DOHH2 (cell line): ENCODE data around the gene EPN2.

Experiments
- H3F3A ChIP-seq: fragments of 200-600 bp; sonication (generic), shearing (Covaris generic); 2 replicates; pipeline ENCODE4 v1.6.0; 2016; ENCODE audit warnings: antibody characterized with exemption, mild to moderate bottlenecking; ENCODE audit not compliant: control insufficient read depth, insufficient read depth
- H3K27ac ChIP-seq: fragments of 200-600 bp; sonication (generic); 2 replicates; pipeline ENCODE4 v1.5.1; 2014; ENCODE audit warnings: low read depth, mild to moderate bottlenecking, low read length, moderate library complexity
- H3K27me3 ChIP-seq: fragments of 200-600 bp; sonication (generic); 2 replicates; pipeline ENCODE4 v1.6.1; 2014; ENCODE audit warnings: mild to moderate bottlenecking, low read length, mixed read lengths; ENCODE audit not compliant: control insufficient read depth
- H3K36me3 ChIP-seq: fragments of 200-600 bp; sonication (generic); 2 replicates; pipeline ENCODE4 v1.6.1; 2014; ENCODE audit warnings: mild to moderate bottlenecking, low read length, moderate library complexity, mixed read lengths; ENCODE audit not compliant: control insufficient read depth
- H3K4me1 ChIP-seq: fragments of 200-600 bp; sonication (generic); 2 replicates; pipeline ENCODE4 v1.6.1; 2014; ENCODE audit warnings: mild to moderate bottlenecking, low read length, mixed read lengths; ENCODE audit not compliant: control insufficient read depth
- H3K4me2 ChIP-seq: fragments of 200-600 bp; sonication (generic); 2 replicates; pipeline ENCODE4 v1.6.0; 2014; ENCODE audit warnings: mild to moderate bottlenecking, low read length, moderate library complexity
- H3K4me3 ChIP-seq: fragments of 200-600 bp; sonication (generic); 2 replicates; pipeline ENCODE4 v1.5.1; 2014; ENCODE audit warnings: mild to moderate bottlenecking, low read length, mixed read lengths
- H3K79me2 ChIP-seq: fragments of 200-600 bp; sonication (generic); 2 replicates; pipeline ENCODE4 v1.6.1; 2014; ENCODE audit warnings: mild to moderate bottlenecking, low read length, mixed read lengths; ENCODE audit not compliant: control insufficient read depth
- H3K9me2 ChIP-seq: fragments of 200-600 bp; sonication (generic); replicated peaks from 2 replicates; pipeline ENCODE4 v1.6.1; 2014; ENCODE audit warnings: mild to moderate bottlenecking, low read length, mixed read lengths; ENCODE audit not compliant: control insufficient read depth
- H3K9me3 ChIP-seq: fragments of 200-600 bp; sonication (generic); 2 replicates; pipeline ENCODE4 v1.6.1; 2014; ENCODE audit warnings: antibody characterized with exemption, low read length, mixed read lengths; ENCODE audit not compliant: control insufficient read depth, insufficient read depth
- H4K20me1 ChIP-seq: fragments of 200-600 bp; sonication (generic); 2 replicates; pipeline ENCODE4 v1.6.0; 2014; ENCODE audit warnings: low read depth, mild to moderate bottlenecking, antibody characterized with exemption, low read length, moderate library complexity; ENCODE audit not compliant: control insufficient read depth, insufficient read depth
- EZH2phosphoT487 ChIP-seq: fragments of 200-600 bp; sonication (generic); IDR thresholded peaks from 2 replicates; pipeline ENCODE4 v1.6.1; 2017; ENCODE audit warnings: borderline replicate concordance, mild to moderate bottlenecking, antibody characterized with exemption, low read length, moderate library complexity, mixed read lengths
- TF ChIP-seq, protein P1 (sequence below): fragments of 200-600 bp; sonication (generic); IDR thresholded peaks from one replicate; pipeline ENCODE4 v1.5.1; 2014; ENCODE audit warnings: antibody characterized with exemption, mild to moderate bottlenecking, low read depth, low read length; ENCODE audit not compliant: poor library complexity, severe bottlenecking

The EPN2 gene

DNA sequence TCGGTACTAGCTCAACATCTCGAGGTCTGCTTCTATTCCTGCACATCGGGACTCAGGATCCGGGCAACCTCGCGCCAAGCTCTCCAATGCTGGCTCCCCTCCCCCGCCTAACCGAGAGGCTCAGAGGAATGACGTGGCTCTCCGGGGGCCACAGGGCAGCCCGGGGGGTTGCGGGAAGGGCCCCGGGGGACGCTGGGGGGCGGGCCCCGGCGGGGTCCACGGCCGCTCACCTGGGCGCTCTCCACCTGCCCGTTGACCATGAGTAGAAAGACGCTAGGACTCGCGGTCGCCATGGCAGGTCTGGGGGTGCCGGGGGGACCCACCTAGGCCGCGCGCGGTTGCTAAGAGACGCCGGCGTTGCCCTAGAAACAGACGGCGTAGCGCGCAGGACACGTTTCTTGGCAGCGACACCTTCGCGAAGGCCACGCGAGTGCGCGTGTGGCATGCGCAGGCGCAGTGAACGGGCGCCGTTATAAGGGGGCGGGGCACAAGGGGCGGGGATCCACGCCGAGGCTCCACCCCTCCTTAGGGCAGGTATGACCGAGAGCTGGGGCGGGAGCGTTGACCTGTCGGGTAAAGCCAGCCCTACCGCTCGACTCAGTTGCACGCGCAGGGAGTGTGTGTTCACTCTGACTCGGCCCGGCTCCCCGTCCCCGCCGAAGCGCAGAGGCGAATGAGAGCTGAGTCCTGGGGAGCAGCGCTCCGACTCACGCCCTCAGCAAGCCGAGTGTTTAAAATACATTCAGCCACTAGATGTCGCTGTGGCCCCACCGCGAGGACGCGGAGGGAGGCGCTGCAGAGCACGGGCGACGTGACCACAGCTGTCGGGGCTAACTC is 125.3 kb downstream of the EPN2 start, which contains the start of gene B9D1:
TSS of gene B9D1 (minus strand) at position 447 of the 837 bp plus-strand sequence. CDS start at position 293, 154 bp downstream.
- Histone ChIP-seq H3K4me2 (peak within 1 kb of the TSS; percentile 71), H3K4me1 (peaks cover 13% of the 10 kb centered on the region), H3K27ac (no peak within 1 kb of the TSS), H4K20me1 (no peaks in the 10 kb centered on the region), H3K9me3 (no peaks in the 10 kb centered on the region), H3K36me3 (no peaks in the 10 kb centered on the region), H3K79me2 (no peaks in the 10 kb centered on the region), H3K27me3 (peaks cover 12% of the 10 kb centered on the region), H3K9me2 (no peaks in the 10 kb centered on the region), H3F3A (no peaks in the 10 kb centered on the region), H3K4me3 (peak within 1 kb of the TSS; percentile 89)
- TF ChIP-seq, protein P1, sequence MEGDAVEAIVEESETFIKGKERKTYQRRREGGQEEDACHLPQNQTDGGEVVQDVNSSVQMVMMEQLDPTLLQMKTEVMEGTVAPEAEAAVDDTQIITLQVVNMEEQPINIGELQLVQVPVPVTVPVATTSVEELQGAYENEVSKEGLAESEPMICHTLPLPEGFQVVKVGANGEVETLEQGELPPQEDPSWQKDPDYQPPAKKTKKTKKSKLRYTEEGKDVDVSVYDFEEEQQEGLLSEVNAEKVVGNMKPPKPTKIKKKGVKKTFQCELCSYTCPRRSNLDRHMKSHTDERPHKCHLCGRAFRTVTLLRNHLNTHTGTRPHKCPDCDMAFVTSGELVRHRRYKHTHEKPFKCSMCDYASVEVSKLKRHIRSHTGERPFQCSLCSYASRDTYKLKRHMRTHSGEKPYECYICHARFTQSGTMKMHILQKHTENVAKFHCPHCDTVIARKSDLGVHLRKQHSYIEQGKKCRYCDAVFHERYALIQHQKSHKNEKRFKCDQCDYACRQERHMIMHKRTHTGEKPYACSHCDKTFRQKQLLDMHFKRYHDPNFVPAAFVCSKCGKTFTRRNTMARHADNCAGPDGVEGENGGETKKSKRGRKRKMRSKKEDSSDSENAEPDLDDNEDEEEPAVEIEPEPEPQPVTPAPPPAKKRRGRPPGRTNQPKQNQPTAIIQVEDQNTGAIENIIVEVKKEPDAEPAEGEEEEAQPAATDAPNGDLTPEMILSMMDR: peak; percentile 97
- no peak for TF ChIP-seq EZH2phosphoT487

DNA sequence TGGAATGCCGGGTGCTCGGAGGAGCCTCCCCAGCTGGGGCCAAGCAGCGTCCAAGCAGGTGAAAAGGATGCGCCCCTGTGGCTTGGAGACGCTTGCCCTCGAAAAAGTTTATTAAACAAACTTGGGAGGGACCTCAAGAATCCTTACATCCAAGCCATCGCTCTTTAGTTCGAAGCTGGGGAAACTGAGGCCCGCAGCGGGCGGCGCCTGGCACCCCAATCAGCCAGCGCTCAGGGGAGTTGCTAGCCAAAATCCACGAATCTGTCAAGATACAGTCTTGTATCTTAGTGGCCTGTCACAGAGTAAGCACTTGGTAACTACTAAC is 125.9 kb downstream of the EPN2 start:
- Histone ChIP-seq H4K20me1 (no peaks in the 10 kb centered on the region), H3K4me2 (peak overlapping the region; percentile 71), H3K36me3 (no peaks in the 10 kb centered on the region), H3K79me2 (no peaks in the 10 kb centered on the region), H3K9me3 (no peaks in the 10 kb centered on the region), H3K4me1 (peaks cover 13% of the 10 kb centered on the region), H3K27ac (no peak overlapping the region), H3F3A (no peaks in the 10 kb centered on the region), H3K9me2 (no peaks in the 10 kb centered on the region), H3K4me3 (peak overlapping the region; percentile 89), H3K27me3 (peaks cover 12% of the 10 kb centered on the region)
- TF ChIP-seq, protein P1: peak; percentile 42
- TF ChIP-seq EZH2phosphoT487: no peak

DNA sequence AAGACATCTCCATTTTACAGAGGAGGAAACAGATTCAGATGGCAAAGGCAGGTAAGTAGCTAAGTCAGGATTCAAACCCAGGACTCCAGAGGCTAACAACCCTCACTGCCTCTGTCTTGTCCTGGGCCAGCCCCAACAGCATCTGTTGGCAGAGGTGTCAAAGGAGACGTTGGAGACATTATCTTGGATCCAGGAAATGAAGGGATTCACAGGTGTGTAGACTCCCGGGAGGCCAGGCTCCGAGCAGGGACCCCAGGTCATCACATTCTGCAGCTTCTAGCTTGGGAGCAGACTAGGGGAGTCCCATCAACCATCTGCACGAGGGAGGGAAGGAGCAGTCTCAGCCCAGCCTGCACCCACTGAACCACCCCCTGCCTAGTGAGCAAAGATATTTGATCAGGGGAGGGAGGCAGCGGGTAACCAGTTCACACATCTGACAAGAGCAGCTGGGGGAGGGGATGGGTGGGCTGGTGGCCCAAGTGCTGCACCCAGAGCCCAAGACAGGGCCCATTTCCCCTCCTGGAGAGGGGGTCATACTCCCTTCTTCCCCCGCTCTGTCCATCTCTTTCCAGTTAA is 126.4 kb downstream of the EPN2 start:
- Histone ChIP-seq H4K20me1 (no peaks in the 10 kb centered on the region), H3K27ac (no peak overlapping the region), H3K4me3 (no peak overlapping the region), H3K27me3 (peaks cover 12% of the 10 kb centered on the region), H3F3A (no peaks in the 10 kb centered on the region), H3K9me3 (no peaks in the 10 kb centered on the region), H3K79me2 (no peaks in the 10 kb centered on the region), H3K9me2 (no peaks in the 10 kb centered on the region), H3K4me1 (peaks cover 13% of the 10 kb centered on the region), H3K4me2 (peak overlapping the region; percentile 71), H3K36me3 (no peaks in the 10 kb centered on the region)
- TF ChIP-seq, protein P1: no peak
- no peak for TF ChIP-seq EZH2phosphoT487
